Umbilical cord (tissue), 2 donors: Measurements from ENCODE around the gene BANP. TPM values are rescaled to one million over a fixed set of nuclear protein-coding genes. Genes with fewer than 3 reads are reported as not detected.
"Not testable (repeated sequence)": the region's sequence is repeated elsewhere in the genome, so short reads cannot be mapped to it uniquely, and the experiment has no call there.

Experiments used
- DNase-seq: peaks from one replicate; pipeline ENCODE4 v3.0.0-alpha.2; 2015; ENCODE audit warnings: low spot score
- total RNA-seq: library from RNA; depleted of rRNA; stranded (reverse); fragments of >200 nt; gene quantifications from one replicate; pipeline ENCODE4 v1.2.3, GENCODE V29; 2014; ENCODE audit warnings: low replicate concordance; ENCODE audit not compliant: insufficient read depth

Gene BANP
- total RNA-seq, 1 donor from 2014 or later = 27.2 TPM

DNA sequence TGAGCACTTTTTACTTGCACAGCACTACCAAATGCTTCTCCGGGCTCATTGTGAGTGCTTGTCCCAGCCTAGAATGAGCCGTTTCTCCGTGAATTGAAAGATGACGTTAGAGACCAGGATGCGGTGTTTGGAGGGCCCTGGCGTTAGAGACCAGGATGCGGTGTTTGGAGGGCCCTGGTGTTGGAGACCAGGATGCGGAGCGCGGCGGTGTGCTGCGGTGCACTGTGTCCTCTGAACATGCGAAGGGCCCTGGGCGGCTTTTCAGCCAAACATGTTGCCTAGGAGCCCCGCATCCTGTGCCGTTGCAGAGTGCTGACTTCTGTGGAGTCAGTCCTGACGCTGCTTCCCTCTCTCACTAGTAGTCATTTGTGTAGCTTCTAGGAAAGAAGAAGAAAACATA is 42.7 kb downstream of the BANP start:
- DNase-seq = no peak

DNA sequence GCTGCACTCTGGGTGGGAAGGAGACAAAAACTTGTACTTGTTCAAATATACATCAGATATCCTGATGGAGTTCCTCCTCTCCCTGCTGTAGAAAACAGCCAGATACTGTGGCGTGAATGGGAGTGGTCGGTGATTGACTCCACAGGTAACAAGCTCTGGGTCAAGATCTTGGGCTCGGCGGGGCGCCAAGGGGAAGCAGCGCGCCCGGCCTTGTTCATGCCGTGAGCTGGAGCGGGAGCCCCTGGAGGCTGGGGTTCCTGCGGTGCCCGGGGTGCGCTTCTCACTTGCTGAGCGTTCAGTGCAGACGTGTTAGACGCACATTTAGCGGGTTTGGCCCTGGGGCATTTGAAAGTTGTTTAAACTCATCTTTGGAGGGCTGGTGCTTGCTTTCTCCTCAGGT is 44.4 kb downstream of the BANP start:
- no peak for DNase-seq

DNA sequence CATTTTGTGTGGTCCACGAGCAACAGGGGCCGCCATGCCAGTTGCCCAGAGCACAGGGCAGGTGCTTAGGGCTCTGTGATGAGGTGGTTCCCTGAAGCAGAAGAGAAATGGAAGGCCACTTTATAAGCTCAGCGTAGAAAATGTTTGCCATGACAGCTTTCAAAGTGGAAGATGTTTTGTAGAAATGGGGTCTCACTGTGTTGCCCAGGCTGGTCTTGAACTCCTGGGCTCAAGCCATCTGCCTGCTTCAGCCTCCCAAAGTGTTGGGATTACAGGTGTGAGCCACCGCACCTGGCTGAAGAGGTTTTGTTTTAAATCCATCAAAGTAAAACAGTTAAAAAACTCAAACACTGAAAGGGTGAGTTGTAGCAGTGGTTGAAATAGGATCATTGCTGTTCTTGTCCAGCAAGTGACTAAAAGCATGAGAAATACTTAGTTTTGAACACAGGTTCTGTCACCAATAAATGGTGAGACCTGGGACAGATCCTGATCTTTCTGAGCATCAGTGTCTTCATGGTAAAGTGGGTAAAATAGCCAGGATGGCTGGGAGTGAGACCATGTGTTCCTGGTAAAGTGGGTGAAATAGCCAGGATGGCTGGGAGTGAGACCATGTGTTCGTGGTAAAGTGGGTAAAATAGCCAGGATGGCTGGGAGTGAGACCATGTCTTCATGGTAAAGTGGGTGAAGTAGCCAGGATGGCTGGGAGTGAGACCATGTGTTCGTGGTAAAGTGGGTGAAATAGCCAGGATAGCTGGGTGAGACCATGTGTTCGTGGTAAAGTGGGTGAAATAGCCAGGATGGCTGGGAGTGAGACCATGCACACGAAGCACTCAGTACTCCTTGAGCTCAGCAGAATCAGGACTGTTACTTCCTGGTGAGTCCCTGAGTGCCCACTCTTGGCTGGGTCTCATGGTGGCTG is 46.0 kb downstream of the BANP start:
- no peak for DNase-seq

DNA sequence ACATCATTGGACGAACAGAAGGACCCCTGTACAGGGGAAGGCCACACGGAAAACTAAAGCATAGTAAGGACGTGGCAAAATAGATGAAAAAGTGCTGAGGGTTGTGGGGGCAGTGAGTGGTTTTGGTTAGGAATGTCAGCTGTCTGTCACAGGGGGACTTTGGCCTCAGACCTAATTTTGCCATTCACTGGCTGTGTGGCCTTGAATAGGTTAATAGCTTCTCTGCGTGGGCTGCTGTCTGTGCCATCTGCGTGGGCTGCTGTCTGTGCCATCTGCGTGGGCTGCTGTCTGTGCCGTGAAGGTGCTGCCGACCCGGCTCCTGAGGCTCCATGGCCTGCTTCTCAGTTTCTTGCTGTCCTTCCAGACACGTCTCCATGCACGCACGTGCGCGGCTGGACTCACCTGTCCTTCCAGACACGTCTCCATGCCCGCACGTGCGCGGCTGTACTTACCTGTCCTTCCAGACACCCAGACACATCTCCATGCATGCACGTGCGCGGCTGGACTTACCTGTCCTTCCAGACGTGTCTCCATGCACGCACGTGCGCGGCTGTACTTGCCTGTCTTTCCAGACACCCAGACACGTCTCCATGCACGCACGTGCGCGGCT is 47.1 kb downstream of the BANP start:
- not testable (repeated sequence) for DNase-seq

DNA sequence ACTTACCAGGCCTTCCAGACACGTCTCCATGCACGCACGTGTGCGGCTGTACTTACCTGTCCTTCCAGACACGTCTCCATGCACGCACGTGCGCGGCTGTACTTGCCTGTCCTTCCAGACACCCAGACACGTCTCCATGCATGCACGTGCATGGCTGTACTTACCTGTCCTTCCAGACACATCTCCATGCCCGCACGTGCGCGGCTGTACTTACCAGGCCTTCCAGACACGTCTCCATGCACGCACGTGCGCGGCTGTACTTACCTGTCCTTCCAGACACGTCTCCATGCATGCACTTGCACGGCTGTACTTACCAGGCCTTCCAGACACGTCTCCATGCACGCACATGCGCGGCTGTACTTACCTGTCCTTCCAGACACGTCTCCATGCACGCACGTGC is 47.8 kb downstream of the BANP start:
- DNase-seq = not testable (repeated sequence)

DNA sequence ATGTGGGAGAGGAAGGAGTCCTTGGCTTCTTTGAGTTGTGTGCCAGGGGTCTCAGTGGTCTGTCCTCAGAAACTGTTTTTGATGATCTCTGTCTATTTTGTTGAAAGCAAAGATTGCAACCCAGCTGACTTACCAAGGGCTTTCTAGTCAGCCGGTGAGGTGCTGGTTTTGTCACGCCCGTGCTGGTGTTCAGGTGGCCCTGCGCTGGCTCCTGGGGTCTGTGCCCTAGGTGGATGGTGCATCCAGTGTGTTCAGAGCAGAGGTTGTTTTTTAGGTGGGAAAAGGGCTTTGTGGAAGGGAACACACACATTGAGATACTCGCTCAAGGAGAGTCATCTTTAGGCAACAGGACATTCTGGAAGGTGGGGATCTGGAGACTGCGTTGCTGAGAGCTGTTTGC is 51.0 kb downstream of the BANP start:
- no peak for DNase-seq

DNA sequence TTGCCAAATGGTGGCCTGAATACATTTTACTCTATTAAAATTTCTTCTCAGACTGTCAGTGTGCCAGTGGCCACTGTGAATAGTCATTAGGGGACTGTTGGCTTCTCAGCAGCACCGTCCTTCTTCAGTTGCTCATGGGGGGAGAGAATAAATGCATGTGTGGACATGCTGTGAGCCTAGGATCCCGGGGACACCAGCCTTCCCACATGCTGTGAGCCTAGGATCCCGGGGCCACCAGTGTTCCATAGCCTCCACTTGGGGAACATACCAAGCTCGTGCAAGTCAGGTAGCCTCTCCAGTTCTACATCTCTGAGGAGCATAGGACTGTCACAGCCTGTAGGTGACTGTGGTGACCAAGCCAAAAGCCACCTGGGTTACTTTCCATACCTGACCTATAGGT is 51.5 kb downstream of the BANP start:
- DNase-seq = no peak

DNA sequence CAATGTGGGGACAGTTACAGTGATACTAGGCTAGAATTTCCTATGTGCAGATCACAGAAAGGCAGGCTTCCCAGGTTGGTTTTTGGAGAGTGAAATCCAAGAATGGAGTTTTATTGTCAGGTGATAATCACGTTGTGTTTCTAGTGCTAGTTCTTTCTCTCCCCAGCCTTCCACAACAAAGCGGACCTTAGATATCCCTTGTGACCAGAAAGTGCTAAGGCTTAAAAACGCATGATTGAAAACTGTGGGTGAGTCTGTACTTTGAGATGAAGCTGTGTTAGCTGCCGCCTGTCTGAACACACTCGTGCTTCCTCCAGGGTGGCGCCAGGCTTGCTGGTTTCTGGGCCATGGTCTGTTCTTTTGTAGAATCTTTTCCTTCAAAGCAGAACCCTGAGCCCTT is 52.1 kb downstream of the BANP start:
- no peak for DNase-seq

DNA sequence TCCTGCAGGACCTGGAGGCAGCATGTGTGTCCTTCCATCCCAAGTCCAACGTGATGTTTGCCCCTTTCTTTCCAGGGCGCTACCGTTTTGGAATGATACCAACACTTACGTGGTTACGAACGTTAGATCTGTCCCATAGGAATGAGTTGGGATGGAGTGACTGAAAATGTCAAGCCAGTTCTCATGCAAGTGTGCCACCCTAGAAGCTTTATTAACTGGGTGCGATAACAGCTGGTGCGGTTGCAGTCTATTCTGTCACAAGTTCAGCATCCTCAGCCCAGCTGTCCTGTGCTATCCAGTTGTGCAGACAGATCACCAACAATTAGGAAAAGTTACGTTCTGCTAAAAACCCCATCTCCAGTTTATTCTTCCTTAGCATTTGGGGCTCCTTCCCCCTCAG is 52.5 kb downstream of the BANP start:
- no peak for DNase-seq

DNA sequence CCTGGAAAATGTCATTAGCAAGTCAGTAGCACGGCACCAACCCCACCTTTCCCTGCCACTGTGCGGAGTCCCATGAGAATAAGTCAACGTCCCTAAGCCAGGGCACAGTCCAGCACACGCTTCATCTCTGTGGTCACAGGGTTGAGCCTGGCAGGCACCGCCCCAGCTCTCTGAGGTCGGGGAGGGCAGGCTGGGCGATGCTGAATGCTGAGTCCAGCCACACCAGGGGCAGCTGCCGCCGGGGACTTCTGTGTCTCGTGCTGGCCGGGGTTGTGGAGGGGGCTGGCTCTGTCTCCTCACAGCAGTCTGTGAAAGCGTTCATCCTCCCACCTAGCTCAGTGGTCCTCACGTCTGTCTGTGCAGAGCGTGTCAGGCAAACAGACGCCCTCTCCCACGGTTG is 53.2 kb downstream of the BANP start:
- no peak for DNase-seq

DNA sequence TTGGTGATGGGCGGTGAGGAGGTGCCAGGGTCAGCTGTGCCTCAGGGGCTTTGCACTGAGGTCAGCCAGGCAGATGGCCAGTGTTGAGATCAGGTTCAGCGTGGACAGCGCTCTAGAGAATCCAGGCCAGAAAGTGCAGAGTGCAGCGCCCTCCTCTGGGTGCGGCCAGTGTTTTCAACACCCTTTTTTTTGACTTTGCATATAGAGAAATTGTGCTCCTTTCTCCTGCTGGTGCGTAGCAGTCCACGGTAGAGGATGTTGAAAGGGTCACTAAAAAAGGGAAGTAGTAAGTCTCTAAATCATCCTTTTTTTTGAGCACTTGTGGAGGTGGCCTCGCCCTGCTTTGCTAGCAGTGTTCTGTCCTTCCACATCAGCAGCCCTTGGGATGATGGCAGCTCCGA is 53.9 kb downstream of the BANP start:
- no peak for DNase-seq

DNA sequence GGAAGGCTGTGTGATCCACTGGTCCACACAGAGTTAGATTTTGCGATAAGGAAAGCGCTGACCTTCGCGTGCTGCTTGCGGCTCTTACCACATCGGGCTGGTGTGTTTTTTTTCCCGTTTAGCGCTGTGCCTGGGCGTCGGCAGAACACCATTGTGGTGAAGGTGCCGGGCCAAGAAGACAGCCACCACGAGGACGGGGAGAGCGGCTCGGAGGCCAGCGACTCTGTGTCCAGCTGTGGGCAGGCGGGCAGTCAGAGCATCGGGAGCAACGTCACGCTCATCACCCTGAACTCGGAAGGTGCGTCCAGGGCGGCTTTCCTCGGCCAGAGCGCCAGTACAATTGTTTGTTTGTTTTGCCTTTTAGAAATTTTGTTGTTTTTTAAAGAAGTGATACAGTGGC is 54.7 kb downstream of the BANP start:
- no peak for DNase-seq

DNA sequence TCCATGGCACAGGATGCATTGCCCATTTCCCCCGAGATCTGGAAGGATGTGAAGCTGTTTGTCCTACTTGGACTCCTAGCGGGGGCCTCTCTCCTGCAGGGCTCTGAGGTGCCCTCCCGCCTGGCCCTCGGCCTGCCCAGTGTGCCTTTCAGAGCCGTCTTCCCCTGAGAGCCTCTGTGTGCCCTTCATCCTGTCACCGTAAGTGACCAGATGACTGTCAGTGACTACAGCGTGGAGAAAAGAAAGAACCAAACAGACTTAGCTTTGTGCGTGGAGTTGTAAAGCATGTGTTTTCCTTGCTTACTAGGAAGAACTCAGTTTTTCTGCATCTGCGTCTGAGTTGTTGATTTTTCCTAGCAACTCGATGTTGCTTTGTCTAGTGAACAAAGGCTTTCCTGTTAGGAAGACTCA is 56.1 kb downstream of the BANP start:
- no peak for DNase-seq

DNA sequence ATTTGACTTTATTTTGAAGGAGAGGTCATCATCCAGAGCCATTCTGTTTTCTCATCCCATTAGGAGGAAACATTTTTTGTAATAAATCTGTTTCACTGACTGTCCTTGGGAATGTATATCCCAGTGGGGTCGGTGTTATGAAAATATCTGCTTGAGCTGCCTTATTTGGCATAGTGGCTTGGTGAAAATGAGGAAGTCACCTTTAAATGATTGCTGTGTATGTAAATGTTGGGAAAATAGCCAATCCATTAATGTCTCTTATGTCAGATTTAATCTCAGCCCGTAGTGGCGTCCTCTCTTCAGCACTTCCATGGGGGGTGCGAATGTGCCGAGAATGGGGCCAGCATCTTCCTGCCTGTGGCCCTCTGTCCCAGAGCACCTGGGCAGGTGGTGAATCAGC is 57.6 kb downstream of the BANP start:
- no peak for DNase-seq

DNA sequence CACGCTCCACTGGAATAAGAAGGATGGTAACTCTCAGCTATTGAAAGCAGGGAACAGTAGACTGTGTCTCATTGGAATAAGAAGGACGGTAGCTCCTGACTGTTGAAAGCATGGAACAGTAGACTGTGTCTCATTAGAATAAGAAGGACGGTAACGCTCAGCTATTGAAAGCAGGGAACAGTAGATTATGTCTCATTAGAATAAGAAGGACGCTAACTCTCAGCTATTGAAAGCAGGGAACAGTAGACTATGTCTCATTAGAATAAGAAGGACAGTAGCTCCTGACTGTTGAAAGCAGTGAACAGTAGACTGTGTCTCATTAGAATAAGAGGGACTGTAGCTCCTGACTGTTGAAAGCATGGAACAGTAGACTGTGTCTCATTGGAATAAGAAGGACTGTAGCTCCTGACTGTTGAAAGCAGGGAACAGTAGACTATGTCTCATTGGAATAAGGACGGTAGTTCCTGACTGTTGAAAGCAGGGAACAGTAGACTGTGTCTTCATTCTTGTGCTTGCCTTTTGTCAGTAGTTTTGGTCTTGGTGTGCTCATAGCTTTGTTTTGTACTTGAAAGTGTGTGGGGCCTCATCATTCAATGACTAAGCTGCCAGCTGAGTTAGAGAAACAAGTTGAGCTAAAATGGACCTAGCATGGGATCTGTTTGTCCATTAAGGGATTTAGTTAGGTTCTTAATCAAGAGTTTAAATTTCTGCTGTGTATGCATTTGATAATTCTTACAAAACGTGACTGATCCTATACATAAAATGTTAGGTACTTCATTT is 58.5 kb downstream of the BANP start:
- no peak for DNase-seq

DNA sequence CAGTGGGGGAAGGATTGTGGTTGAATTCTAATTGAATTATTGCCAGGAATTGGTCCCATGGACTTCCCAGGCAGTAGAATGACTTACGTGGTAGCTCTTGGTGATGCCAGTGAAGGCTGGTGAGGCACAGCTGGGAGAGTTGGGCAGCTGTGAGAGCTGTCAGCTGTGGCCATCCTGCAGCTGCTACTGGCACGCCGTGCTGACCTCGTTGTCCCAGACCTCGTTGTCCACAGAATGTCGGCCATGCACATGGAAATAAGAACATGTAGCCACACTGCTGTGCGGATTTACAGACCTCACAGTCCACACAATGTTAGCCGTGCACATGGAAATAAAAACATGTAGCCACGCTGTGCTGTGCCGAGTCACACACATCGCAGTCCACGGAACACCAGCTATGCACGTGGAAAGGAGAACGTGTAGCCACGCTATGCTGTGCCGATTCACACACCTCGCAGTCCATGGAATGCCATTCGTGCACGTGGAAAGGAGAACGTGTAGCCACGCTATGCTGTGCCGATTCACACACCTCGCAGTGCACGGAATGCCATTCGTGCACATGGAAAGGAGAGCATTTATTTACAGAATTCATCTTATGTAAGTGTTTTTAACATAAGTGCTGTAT is 59.2 kb downstream of the BANP start:
- DNase-seq = no peak

DNA sequence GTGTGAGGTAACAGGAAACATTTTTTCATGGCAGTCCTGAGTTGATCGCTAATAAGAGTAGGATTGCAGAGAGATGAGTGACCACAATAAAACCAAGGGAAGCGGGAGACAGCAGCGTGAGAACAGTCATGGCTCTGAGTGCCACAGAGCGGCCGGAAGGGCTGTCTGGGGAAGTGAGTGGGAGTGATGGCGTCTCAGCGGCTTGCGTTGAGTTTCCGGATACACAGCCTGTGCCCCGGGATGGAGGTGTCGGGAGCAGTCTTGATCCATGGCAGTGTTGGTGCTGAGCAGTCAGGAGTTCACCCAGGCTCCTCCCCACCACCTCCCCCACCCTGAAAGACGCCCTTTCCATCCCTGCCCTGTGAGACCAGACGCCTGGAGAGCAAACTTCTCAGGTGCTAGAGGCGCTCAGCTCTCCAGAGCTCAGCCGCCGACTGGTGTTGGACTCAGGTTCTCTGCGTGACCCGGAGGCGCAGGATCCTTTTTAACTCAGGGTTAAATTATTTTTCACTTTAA is 59.8 kb downstream of the BANP start:
- no peak for DNase-seq

DNA sequence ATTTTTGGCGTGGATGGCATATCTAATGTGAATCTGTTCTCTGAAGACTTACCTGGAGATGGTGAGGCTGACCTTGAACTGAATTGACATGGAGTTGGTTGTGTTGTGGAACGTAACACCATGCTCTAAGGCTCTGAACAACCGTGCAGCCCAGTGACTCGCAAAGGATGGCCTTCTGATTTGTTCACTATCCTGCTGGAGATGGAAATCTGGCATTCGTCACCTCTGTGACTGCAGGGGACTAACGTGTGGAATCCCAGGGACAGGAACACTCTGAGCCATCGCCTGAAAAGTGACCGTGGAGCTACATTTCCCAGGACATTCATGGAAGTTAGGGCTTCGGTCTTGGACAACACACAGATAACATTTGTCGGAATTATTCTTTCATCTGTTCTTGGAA is 61.1 kb downstream of the BANP start:
- no peak for DNase-seq

DNA sequence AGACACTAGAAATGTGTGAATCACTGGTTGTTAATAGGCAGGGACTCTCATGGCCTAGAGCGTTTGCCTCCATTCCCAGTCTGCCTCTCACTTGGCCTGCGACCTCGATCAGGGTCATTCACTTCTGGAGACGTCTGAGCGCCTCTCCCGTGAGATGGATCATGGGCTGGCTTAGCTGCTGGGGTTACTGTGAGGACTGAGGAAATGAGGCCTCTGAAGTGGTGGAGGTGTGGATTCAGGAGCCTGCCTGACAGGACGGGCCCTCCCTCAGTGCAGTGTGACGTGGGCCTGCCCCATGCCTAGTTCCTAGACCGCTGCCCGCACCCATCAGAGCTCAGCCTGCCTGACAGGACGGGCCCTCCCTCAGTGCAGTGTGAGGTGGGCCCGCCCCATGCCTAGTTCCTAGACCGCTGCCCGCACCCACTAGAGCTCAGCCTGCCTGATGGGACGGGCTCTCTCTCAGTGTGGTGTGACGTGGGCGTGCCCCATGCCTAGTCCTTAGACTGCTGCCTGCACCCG is 61.9 kb downstream of the BANP start:
- DNase-seq = peak; percentile 34

DNA sequence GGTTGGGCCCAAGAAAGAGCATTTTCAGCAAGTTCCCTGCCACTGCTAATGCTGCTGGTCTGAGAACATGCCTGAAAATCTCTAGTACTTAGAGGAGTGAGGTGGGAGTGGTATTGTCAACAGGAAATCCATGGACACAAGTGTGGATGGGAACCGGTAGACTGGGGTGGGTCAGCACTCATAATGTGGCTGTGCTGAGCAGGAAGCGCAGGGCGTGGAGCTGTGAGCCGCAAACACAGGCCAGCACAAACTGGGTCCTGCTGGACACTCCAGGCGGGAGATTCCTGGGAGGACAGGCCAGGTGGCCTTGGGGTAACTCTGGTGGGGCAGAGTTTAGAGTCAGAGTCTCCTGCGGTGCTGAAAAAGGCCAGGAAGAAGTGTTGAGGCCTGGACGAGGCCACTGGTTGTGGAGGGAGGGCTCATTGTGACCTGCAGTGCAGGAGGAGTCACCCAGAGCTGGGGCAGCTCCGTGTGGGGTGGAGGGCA is 62.6 kb downstream of the BANP start:
- no peak for DNase-seq

DNA sequence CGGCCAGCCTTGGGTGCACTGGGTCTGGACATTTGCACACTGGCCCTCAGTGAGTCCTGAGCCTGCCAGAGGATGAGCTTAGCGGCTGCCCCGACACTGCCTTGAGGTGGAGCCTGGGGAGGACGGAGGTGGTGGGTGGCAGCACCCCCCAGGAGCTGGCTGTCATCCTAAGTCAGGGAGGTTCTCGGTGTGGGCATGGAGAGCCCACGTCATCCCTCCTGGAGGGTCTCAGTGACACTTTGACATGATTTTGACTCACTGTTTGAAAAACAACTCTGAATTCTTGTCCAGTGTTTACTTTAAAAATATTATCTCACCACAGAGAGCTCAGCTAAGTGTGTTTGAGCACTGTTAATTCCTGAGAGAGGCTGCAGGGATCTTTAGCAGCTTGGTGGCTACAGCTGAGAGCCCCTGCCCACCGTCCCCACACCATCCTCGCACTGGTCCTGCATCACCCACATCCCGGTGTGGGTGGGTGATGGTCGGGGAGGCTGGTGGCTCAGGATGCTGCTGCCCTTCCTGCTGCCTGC is 63.1 kb downstream of the BANP start:
- DNase-seq = no peak
